Liver (tissue), 9 donors: ENCODE results near the gene KRTAP10-2. TPM values are rescaled to one million over a fixed set of nuclear protein-coding genes. Genes with fewer than 3 reads are reported as not detected.

ENCODE experiments used
- DNase-seq: peaks from one replicate; pipeline ENCODE4 v3.0.0-alpha.2; 2017; ENCODE audit warnings: low spot score
- H3K27ac ChIP-seq, 2 donors: one replicate each; pipeline ENCODE4 v1.7.0; 2013; ENCODE audit warnings: inconsistent platforms in 2 of 2, low read length in 2 of 2, control low read depth in 1 of 2, low read depth in 1 of 2, mild to moderate bottlenecking in 1 of 2
- H3K27me3 ChIP-seq, 4 donors: one replicate each; pipeline versions ENCODE4 v1.6.1 to v1.7.0; 2013; ENCODE audit warnings: low read length in 3 of 4, inconsistent platforms in 1 of 4, mild to moderate bottlenecking in 1 of 4, moderate library complexity in 1 of 4; ENCODE audit not compliant: control insufficient read depth in 4 of 4, insufficient read depth in 4 of 4
- H3K36me3 ChIP-seq, 4 donors: one replicate each; pipeline versions ENCODE4 v1.6.1 to v1.7.0; 2013; ENCODE audit warnings: low read length in 3 of 4, mild to moderate bottlenecking in 3 of 4, low read depth in 1 of 4, moderate library complexity in 1 of 4; ENCODE audit not compliant: control insufficient read depth in 4 of 4, insufficient read depth in 3 of 4
- H3K4me1 ChIP-seq, 4 donors: one replicate each; pipeline versions ENCODE4 v1.6.1 to v1.7.0; 2013; ENCODE audit warnings: low read length in 3 of 4, mild to moderate bottlenecking in 3 of 4, moderate library complexity in 1 of 4; ENCODE audit not compliant: control insufficient read depth in 4 of 4, insufficient read depth in 4 of 4
- H3K4me3 ChIP-seq, 3 donors: one replicate each; pipeline versions ENCODE4 v1.6.1 to v1.7.0; 2013; ENCODE audit warnings: low read length in 3 of 3, control low read depth in 1 of 3, low read depth in 1 of 3, mild to moderate bottlenecking in 1 of 3
- H3K9ac ChIP-seq, 2 donors: one replicate each; pipeline ENCODE4 v1.7.0; 2013; ENCODE audit warnings: low read length in 2 of 2, mild to moderate bottlenecking in 2 of 2, moderate library complexity in 2 of 2, control low read depth in 1 of 2, low read depth in 1 of 2
- H3K9me3 ChIP-seq, 4 donors: one replicate each; pipeline versions ENCODE4 v1.6.1 to v1.7.0; 2013; ENCODE audit warnings: low read length in 3 of 4; ENCODE audit not compliant: control insufficient read depth in 4 of 4
- ATF3 ChIP-seq: IDR thresholded peaks from 2 replicates; pipeline ENCODE4 v1.6.1; 2016; ENCODE audit warnings: antibody characterized with exemption
- FOXA1 ChIP-seq: IDR thresholded peaks from 2 replicates; pipeline ENCODE4 v1.6.1; 2016; ENCODE audit warnings: antibody characterized with exemption
- GABPA ChIP-seq, 2 donors: IDR thresholded peaks in 1 of 2; conservative IDR thresholded peaks in 1 of 2; 2 replicates each; pipeline ENCODE4 v1.6.1; 2016; ENCODE audit warnings: antibody characterized with exemption in 2 of 2, mild to moderate bottlenecking in 1 of 2, moderate library complexity in 1 of 2
- HNF4A ChIP-seq, 2 donors: conservative IDR thresholded peaks; 2 replicates each; pipeline ENCODE4 v1.6.1; 2016; ENCODE audit warnings: antibody characterized with exemption in 2 of 2, mild to moderate bottlenecking in 2 of 2
- HNF4G ChIP-seq: IDR thresholded peaks from 2 replicates; pipeline ENCODE4 v1.6.1; 2016; ENCODE audit warnings: antibody characterized with exemption
- JUND ChIP-seq, 2 donors: IDR thresholded peaks; 2 replicates each; pipeline ENCODE4 v1.6.1; 2016; ENCODE audit warnings: antibody characterized with exemption in 2 of 2
- MAX ChIP-seq: IDR thresholded peaks from 2 replicates; pipeline ENCODE4 v1.6.1; 2016; ENCODE audit warnings: antibody characterized with exemption
- NR2F2 ChIP-seq: IDR thresholded peaks from 2 replicates; pipeline ENCODE4 v1.6.1; 2016; ENCODE audit warnings: antibody characterized with exemption
- RAD21 ChIP-seq, 2 donors: IDR thresholded peaks; 2 replicates each; pipeline ENCODE4 v1.6.1; 2016; ENCODE audit warnings: antibody characterized with exemption in 2 of 2, mild to moderate bottlenecking in 2 of 2
- REST ChIP-seq: IDR thresholded peaks from 2 replicates; pipeline ENCODE4 v1.6.1; 2016; ENCODE audit warnings: antibody characterized with exemption, mild to moderate bottlenecking
- RXRA ChIP-seq, 2 donors: IDR thresholded peaks; 2 replicates each; pipeline ENCODE4 v1.6.1; 2017 to 2018; ENCODE audit warnings: antibody characterized with exemption in 2 of 2, mild to moderate bottlenecking in 1 of 2
- SP1 ChIP-seq: IDR thresholded peaks from 2 replicates; pipeline ENCODE4 v1.6.1; 2018; ENCODE audit warnings: antibody characterized with exemption, mild to moderate bottlenecking
- TAF1 ChIP-seq: conservative IDR thresholded peaks from 2 replicates; pipeline ENCODE4 v1.6.1; 2016; ENCODE audit warnings: antibody characterized with exemption, mild to moderate bottlenecking
- WGBS: extraction: QIAGEN DNeasy Blood & Tissue Kit; methylation state at CpG from one replicate; pipeline ENCODE4 v1.1.7; 2013; 5-methylcytosine and 5-hydroxymethylcytosine counted together
- polyA plus RNA-seq, 2 donors: library from polyadenylated mRNA; stranded (reverse) in 1 of 2; unstranded in 1 of 2; fragments of 200-250 nt in 1 of 2; fragments of >200 nt in 1 of 2; fragmentation: Nextera tagmentation in 1 of 2; extraction: Ambion mirVana in 1 of 2; gene quantifications; one replicate each; pipeline versions ENCODE4 v1.2.1 to v1.2.3, GENCODE V29; 2013 to 2015
- total RNA-seq, 2 donors: library from RNA; depleted of rRNA; stranded (reverse); fragments of >200 nt; gene quantifications; one replicate each; pipeline ENCODE4 v1.2.3, GENCODE V29; 2014
- donor health status: healthy.
- donor health status: healthy.
- donor health status: healthy.
- donor health status: healthy.
- donor health status: healthy.

Gene KRTAP10-2
- total and polyA plus RNA-seq, 4 donors: not detected

- Histone ChIP-seq H3K36me3 (no peaks in the 10 kb centered on the region), H3K4me1 (peaks cover 1 to 27% (median 16%) of the 10 kb centered on the region in 4 donors), H3K27ac (no peak overlapping the region), H3K9ac (no peak overlapping the region), H3K27me3 (no peaks in the 10 kb centered on the region), H3K9me3 (peaks cover 0 to 6% (median 0%) of the 10 kb centered on the region in 4 donors), H3K4me3 (no peak overlapping the region)
- TF ChIP-seq JUND (IDR thresholded peaks at IDR 0.05) (no peak), ATF3 (no peak), RXRA (IDR thresholded peaks at IDR 0.05) (no peak), FOXA1 (no peak), REST (no peak), RAD21 (IDR thresholded peaks at IDR 0.05) (no peak), GABPA (IDR thresholded peaks at IDR 0.05 in 1 of 2, conservative IDR thresholded peaks at IDR 0.05 in 1 of 2) (no peak), HNF4A (conservative IDR thresholded peaks at IDR 0.05) (no peak), NR2F2 (no peak), SP1 (no peak)
- 79% methylated on average over 24 of the region's 24 CpGs for WGBS
- no peak for DNase-seq
Observed at GRCh38 chr21:44589586-44590305, 38.4 kb upstream of the KRTAP10-2 start.

- no peak overlapping the region for H3K4me3 ChIP-seq
Observed at GRCh38 chr21:44589094-44589493, 37.8 kb upstream of the KRTAP10-2 start.

More at GRCh38 chr21:44589094-44589493, 37.8 kb upstream of the KRTAP10-2 start:
- peaks cover 1 to 24% (median 15%) of the 10 kb centered on the region in 4 donors for H3K4me1 ChIP-seq
- DNase-seq: no peak
- no peak overlapping the region for H3K9ac ChIP-seq
- TF ChIP-seq JUND (IDR thresholded peaks at IDR 0.05) (no peak), ATF3 (no peak), RXRA (IDR thresholded peaks at IDR 0.05) (no peak), SP1 (no peak), FOXA1 (no peak), TAF1 (no peak), REST (no peak), RAD21 (IDR thresholded peaks at IDR 0.05) (no peak), MAX (no peak), HNF4G (no peak)
- H3K27me3 ChIP-seq: no peaks in the 10 kb centered on the region
- H3K36me3 ChIP-seq: no peaks in the 10 kb centered on the region
- WGBS: 95% methylated on average over 2 of the region's 2 CpGs
- H3K9me3 ChIP-seq: peaks cover 0 to 6% (median 0%) of the 10 kb centered on the region in 4 donors
- H3K27ac ChIP-seq: no peak overlapping the region
